HEK293 (cell line): ENCODE results near the gene TMEM37.

Source experiments
- CTCF ChIA-PET: fragments of 350-600 bp; formaldehyde crosslinking; extraction: SDS; loops from one replicate; lab custom pipeline; 2021; ENCODE audit warnings: antibody characterized with exemption; lab: Yijun Ruan, JAX
- POLR2A ChIA-PET: fragments of 300-600 bp; formaldehyde crosslinking; extraction: SDS; loops from one replicate; lab custom pipeline; 2020; ENCODE audit warnings: antibody characterized with exemption, inconsistent platforms; lab: Yijun Ruan, JAX
- H3K27ac ChIP-seq: fragments of 200-500 bp; sonication (Bioruptor generic); 2 replicates; pipeline ENCODE4 v1.5.1; 2014; ENCODE audit warnings: low read depth, low read length, control low read depth, inconsistent platforms; ENCODE audit errors: extremely low read depth
- H3K36me3 ChIP-seq, 2 experiments: fragments of 200-500 bp in 1 of 2; sonication (Bioruptor generic) in 1 of 2; 1 replicate in 1 of 2; 2 replicates in 1 of 2; pipeline ENCODE4 v1.5.1; 2014 to 2017; ENCODE audit warnings: inconsistent platforms in 2 of 2, low read length in 2 of 2; ENCODE audit not compliant: control insufficient read depth in 2 of 2, insufficient read depth in 1 of 2
- H3K4me1 ChIP-seq: fragments of 200-500 bp; sonication (Bioruptor generic); 2 replicates; pipeline ENCODE4 v1.5.1; 2014; ENCODE audit warnings: mild to moderate bottlenecking, low read length, inconsistent platforms; ENCODE audit not compliant: control insufficient read depth, insufficient read depth
- H3K4me3 ChIP-seq: 2 replicates; pipeline ENCODE4 v1.5.1; 2011; ENCODE audit warnings: low read depth, mild to moderate bottlenecking, control low read depth, low read length, moderate library complexity
- H3K9me3 ChIP-seq: fragments of 200-500 bp; sonication (Bioruptor generic); 2 replicates; pipeline ENCODE4 v1.5.1; 2014; ENCODE audit warnings: low read depth, low read length, inconsistent platforms; ENCODE audit not compliant: control insufficient read depth, insufficient read depth
- KLF1 ChIP-seq: fragments of 450-650 bp; formaldehyde crosslinking; IDR thresholded peaks from 2 replicates; pipeline ENCODE4 v1.5.1; 2016; ENCODE audit warnings: missing biosample characterization, missing genetic modification characterization
- PRDM2 ChIP-seq: fragments of 450-650 bp; formaldehyde crosslinking; IDR thresholded peaks from 2 replicates; pipeline ENCODE4 v1.5.1; 2016; ENCODE audit warnings: missing biosample characterization, missing genetic modification characterization, borderline replicate concordance
- SETDB1 ChIP-seq: IDR thresholded peaks from one replicate; pipeline ENCODE4 v1.6.1; 2017; ENCODE audit warnings: mild to moderate bottlenecking, low read length, moderate library complexity, mixed read lengths; ENCODE audit not compliant: insufficient read length
- SP7 ChIP-seq: fragments of 450-650 bp; formaldehyde crosslinking; IDR thresholded peaks from 2 replicates; pipeline ENCODE4 v1.5.1; 2016; ENCODE audit warnings: missing biosample characterization, missing genetic modification characterization
- TRIM28 ChIP-seq: IDR thresholded peaks from 2 replicates; pipeline ENCODE4 v1.6.1; 2011; ENCODE audit warnings: low read length, control low read depth, borderline replicate concordance
- YY1 ChIP-seq: fragments of 450-650 bp; formaldehyde crosslinking; IDR thresholded peaks from 2 replicates; pipeline ENCODE4 v1.5.1; 2018; ENCODE audit warnings: missing biosample characterization, missing genetic modification characterization
- ZBTB48 ChIP-seq: fragments of 450-650 bp; formaldehyde crosslinking; IDR thresholded peaks from 2 replicates; pipeline ENCODE4 v1.5.1; 2016; ENCODE audit warnings: missing biosample characterization, missing genetic modification characterization
- ZBTB7A ChIP-seq: fragments of 450-650 bp; formaldehyde crosslinking; IDR thresholded peaks from 2 replicates; pipeline ENCODE4 v1.5.1; 2016; ENCODE audit warnings: low read depth, missing biosample characterization, missing genetic modification characterization
- ZNF16 ChIP-seq: fragments of 450-650 bp; formaldehyde crosslinking; IDR thresholded peaks from 2 replicates; pipeline ENCODE4 v1.5.1; 2016; ENCODE audit warnings: low read depth, missing biosample characterization, missing genetic modification characterization
- ZNF169 ChIP-seq: fragments of 450-650 bp; formaldehyde crosslinking; IDR thresholded peaks from 2 replicates; pipeline ENCODE4 v1.5.1; 2016; ENCODE audit warnings: missing biosample characterization, missing genetic modification characterization
- ZNF221 ChIP-seq: fragments of 450-650 bp; formaldehyde crosslinking; IDR thresholded peaks from 2 replicates; pipeline ENCODE4 v1.5.1; 2017; ENCODE audit warnings: missing biosample characterization, missing genetic modification characterization, borderline replicate concordance
- ZNF350 ChIP-seq: fragments of 450-650 bp; formaldehyde crosslinking; IDR thresholded peaks from 2 replicates; pipeline ENCODE4 v1.5.0; 2017; ENCODE audit warnings: missing biosample characterization, mild to moderate bottlenecking, missing genetic modification characterization
- ZNF416 ChIP-seq: fragments of 450-650 bp; formaldehyde crosslinking; IDR thresholded peaks from 2 replicates; pipeline ENCODE4 v1.5.1; 2016; ENCODE audit warnings: missing biosample characterization, missing genetic modification characterization
- ZNF433 ChIP-seq: fragments of 450-650 bp; formaldehyde crosslinking; IDR thresholded peaks from 2 replicates; pipeline ENCODE4 v1.5.1; 2016; ENCODE audit warnings: missing biosample characterization, missing genetic modification characterization, low read depth
- ZNF514 ChIP-seq: fragments of 450-650 bp; formaldehyde crosslinking; IDR thresholded peaks from 2 replicates; pipeline ENCODE4 v1.5.1; 2016; ENCODE audit warnings: missing biosample characterization, missing genetic modification characterization
- ZNF580 ChIP-seq: fragments of 450-650 bp; formaldehyde crosslinking; IDR thresholded peaks from 2 replicates; pipeline ENCODE4 v1.5.1; 2016; ENCODE audit warnings: missing biosample characterization, missing genetic modification characterization
- ZNF645 ChIP-seq: fragments of 450-650 bp; formaldehyde crosslinking; IDR thresholded peaks from 2 replicates; pipeline ENCODE4; 2016; ENCODE audit warnings: missing biosample characterization, missing genetic modification characterization
- ZNF654 ChIP-seq: fragments of 450-650 bp; formaldehyde crosslinking; IDR thresholded peaks from 2 replicates; pipeline ENCODE4 v1.5.1; 2016; ENCODE audit warnings: low read depth, missing biosample characterization, missing genetic modification characterization
- ZNF664 ChIP-seq: fragments of 450-650 bp; formaldehyde crosslinking; IDR thresholded peaks from 2 replicates; pipeline ENCODE4 v1.5.1; 2016; ENCODE audit warnings: missing biosample characterization, missing genetic modification characterization
- ZNF768 ChIP-seq: fragments of 450-650 bp; formaldehyde crosslinking; IDR thresholded peaks from 2 replicates; pipeline ENCODE4 v1.5.1; 2018; ENCODE audit warnings: missing biosample characterization, mild to moderate bottlenecking, missing genetic modification characterization
- ZNF837 ChIP-seq: fragments of 450-650 bp; formaldehyde crosslinking; IDR thresholded peaks from 2 replicates; pipeline ENCODE4 v1.5.1; 2016; ENCODE audit warnings: missing biosample characterization, missing genetic modification characterization
- ZSCAN23 ChIP-seq: fragments of 450-650 bp; formaldehyde crosslinking; IDR thresholded peaks from 2 replicates; pipeline ENCODE4 v1.5.1; 2016; ENCODE audit warnings: missing biosample characterization, missing genetic modification characterization

TMEM37 gene

GRCh38 chr2:119415630-119416029 lies 16.0 kb upstream of the TMEM37 start:
- POLR2A ChIA-PET: no interaction called here
- Histone ChIP-seq H3K36me3 (no peaks in the 10 kb centered on the region), H3K9me3 (no peaks in the 10 kb centered on the region), H3K4me1 (no peaks in the 10 kb centered on the region), H3K4me3 (no peak overlapping the region), H3K27ac (no peak overlapping the region)
- TF ChIP-seq SETDB1 (no peak), ZBTB7A (no peak), ZNF416 (tag by site-specific recombination) (no peak), ZSCAN23 (tag by site-specific recombination) (no peak), TRIM28 (no peak), ZNF350 (tag by site-specific recombination) (no peak)
- TF ChIP-seq, all 188 proteins: peak for 0
- CTCF ChIA-PET: interaction anchor here (0.8 to 1.7 kb wide), 4 partner anchors 24 to 225 kb away, joined by 3 to 6 read pairs (median 3); no protein-coding TSS in a partner anchor

GRCh38 chr2:119416299-119416923 lies 15.2 kb upstream of the TMEM37 start:
- no peaks in the 10 kb centered on the region for H3K9me3 ChIP-seq
- CTCF ChIA-PET: interaction anchor here (0.8 to 1.7 kb wide), 6 partner anchors 10 to 225 kb away, joined by 3 to 13 read pairs (median 3); no protein-coding TSS in a partner anchor
- TF ChIP-seq ZNF664 (no peak), SP7 (tag by site-specific recombination) (no peak), ZNF580 (no peak), ZBTB48 (tag by site-specific recombination) (no peak), ZNF654 (tag by site-specific recombination) (no peak), YY1 (tag by site-specific recombination) (no peak), ZNF514 (no peak), ZNF837 (tag by site-specific recombination) (no peak), ZNF221 (tag by site-specific recombination) (no peak), KLF1 (tag by site-specific recombination) (no peak), ZNF645 (tag by site-specific recombination) (no peak), ZNF433 (tag by site-specific recombination) (no peak), ZNF169 (tag by site-specific recombination) (no peak), PRDM2 (no peak), ZNF768 (tag by site-specific recombination) (no peak), ZNF16 (no peak)
- TF ChIP-seq, all 188 proteins: peak for 0
- Histone ChIP-seq H3K27ac (no peak overlapping the region), H3K36me3 (no peaks in the 10 kb centered on the region), H3K4me1 (no peaks in the 10 kb centered on the region), H3K4me3 (no peak overlapping the region)
- POLR2A ChIA-PET: no interaction called here
